GM12801 (cell line): ENCODE measurements around the gene ARMC6.

ENCODE experiments used
- CTCF ChIP-seq: IDR thresholded peaks from one replicate; pipeline ENCODE4 v1.5.1; 2011; ENCODE audit warnings: control low read depth; ENCODE audit not compliant: insufficient read length; ENCODE audit errors: extremely low read depth

Gene ARMC6

GRCh38 chr19:19033426-19034203 is at the start of gene ARMC6, which contains the start of gene SUGP2:
Gene ARMC6, plus strand, starts transcription at chr19:19033603. Its CDS starts 607 bp downstream, at chr19:19034210.
Gene SUGP2, minus strand, starts transcription at chr19:19033517. Its CDS starts 2,446 bp downstream, at chr19:19031071.
- TF ChIP-seq CTCF, result no peak

GRCh38 chr19:18984251-18984650 is 49.2 kb upstream of the ARMC6 start:
- TF ChIP-seq CTCF, result no peak

GRCh38 chr19:18985257-18985656 is 48.1 kb upstream of the ARMC6 start:
- no peak for TF ChIP-seq CTCF

- no peak for TF ChIP-seq CTCF
Measured at GRCh38 chr19:18987456-18987855, 45.9 kb upstream of the ARMC6 start.

- no peak for TF ChIP-seq CTCF
Measured at GRCh38 chr19:18989316-18989715, 44.1 kb upstream of the ARMC6 start.

GRCh38 chr19:18990128-18990708 is 43.2 kb upstream of the ARMC6 start:
- TF ChIP-seq CTCF, result no peak

GRCh38 chr19:18991006-18991405 is 42.4 kb upstream of the ARMC6 start:
- TF ChIP-seq CTCF, result no peak
